ENCODE results near the gene CNEP1R1.

CNEP1R1 gene

DNA sequence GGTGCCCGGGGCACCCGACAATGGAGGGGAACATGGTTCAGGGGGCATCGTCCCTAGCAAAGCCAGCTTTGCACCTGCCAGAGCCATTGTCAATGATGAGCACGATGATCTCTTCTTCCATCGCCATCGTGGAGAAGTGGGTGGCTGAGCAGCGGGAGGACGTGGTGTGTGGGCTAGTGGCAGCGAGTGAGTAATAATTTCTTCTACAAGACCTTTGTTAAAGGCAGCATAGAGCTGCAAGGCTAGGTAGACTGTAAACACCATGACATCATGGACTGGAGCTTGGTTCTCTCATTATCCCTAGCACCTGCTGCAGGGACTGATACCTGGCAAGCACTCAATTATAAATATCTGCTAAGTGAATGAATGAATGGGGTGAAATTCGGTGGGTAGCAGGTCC lies 34.1 kb downstream of the CNEP1R1 start:
- Mint-ChIP-seq H3K36me3 (ENCODE audit: low read depth) (no peaks in the 10 kb centered on the region), H3K4me3 (no peak overlapping the region), H3K9me3 (peaks cover 16% of the 10 kb centered on the region), H3K27me3 (ENCODE audit: low read depth) (no peaks in the 10 kb centered on the region), H3K4me1 (ENCODE audit: low read depth) (no peaks in the 10 kb centered on the region), H3K27ac (no peak overlapping the region)
- DNase-seq (ENCODE audit: low spot score), result no peak

GRCh38 chr16:50059669-50060068 lies 34.6 kb downstream of the CNEP1R1 start:
- no peak overlapping the region for H3K27ac Mint-ChIP-seq

DNA sequence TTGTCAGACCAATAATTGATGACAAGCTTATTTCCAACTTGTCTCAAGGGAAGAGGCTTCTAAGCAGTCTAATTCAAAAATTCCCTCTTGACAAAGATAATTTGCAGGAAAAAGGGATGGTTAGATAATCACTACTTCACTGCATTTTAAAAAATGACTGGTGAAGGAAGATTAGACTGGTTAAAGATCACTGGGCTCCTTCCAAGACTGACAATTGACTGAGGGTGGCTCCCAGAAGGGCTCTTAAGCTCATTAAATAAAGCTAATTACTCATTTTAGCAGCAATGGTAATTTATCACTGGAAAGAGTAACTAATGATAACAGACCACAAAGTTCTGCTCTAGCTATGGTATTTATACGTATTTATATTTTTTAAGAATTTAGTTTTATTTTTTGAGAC lies 36.3 kb downstream of the CNEP1R1 start:
- DNase-seq (ENCODE audit: low spot score), result no peak
- Mint-ChIP-seq H3K4me3 (no peak overlapping the region), H3K9me3 (peaks cover 6% of the 10 kb centered on the region), H3K27me3 (ENCODE audit: low read depth) (no peaks in the 10 kb centered on the region), H3K36me3 (ENCODE audit: low read depth) (no peaks in the 10 kb centered on the region), H3K4me1 (ENCODE audit: low read depth) (peaks cover 3% of the 10 kb centered on the region), H3K27ac (no peak overlapping the region)

More at GRCh38 chr16:50059669-50060068, 34.6 kb downstream of the CNEP1R1 start:
- peaks cover 16% of the 10 kb centered on the region for H3K9me3 Mint-ChIP-seq
- H3K4me3 Mint-ChIP-seq, result no peak overlapping the region
- H3K27me3 Mint-ChIP-seq (ENCODE audit: low read depth), result no peaks in the 10 kb centered on the region
- no peak for DNase-seq (ENCODE audit: low spot score)
- H3K36me3 Mint-ChIP-seq (ENCODE audit: low read depth), result no peaks in the 10 kb centered on the region
- H3K4me1 Mint-ChIP-seq (ENCODE audit: low read depth), result no peaks in the 10 kb centered on the region

GRCh38 chr16:50065241-50065623 lies 40.2 kb downstream of the CNEP1R1 start:
- Mint-ChIP-seq H3K9me3 (no peaks in the 10 kb centered on the region), H3K4me3 (peak overlapping the region; percentile 86), H3K27ac (peak overlapping the region; percentile 91), H3K4me1 (ENCODE audit: low read depth) (peaks cover 25% of the 10 kb centered on the region), H3K36me3 (ENCODE audit: low read depth) (peaks cover 13% of the 10 kb centered on the region), H3K27me3 (ENCODE audit: low read depth) (no peaks in the 10 kb centered on the region)
- no peak for DNase-seq (ENCODE audit: low spot score)

- peak within 1 kb of the TSS; percentile 86 for H3K4me3 Mint-ChIP-seq
- H3K4me1 Mint-ChIP-seq (ENCODE audit: low read depth), result peaks cover 27% of the 10 kb centered on the region
- DNase-seq (ENCODE audit: low spot score), result peak; percentile 91
- H3K27ac Mint-ChIP-seq, result peak within 1 kb of the TSS; percentile 91
- H3K36me3 Mint-ChIP-seq (ENCODE audit: low read depth), result peaks cover 15% of the 10 kb centered on the region
- H3K9me3 Mint-ChIP-seq, result no peaks in the 10 kb centered on the region
- no peaks in the 10 kb centered on the region for H3K27me3 Mint-ChIP-seq (ENCODE audit: low read depth)
These were observed 40.8 kb downstream of the CNEP1R1 start, which contains the start of gene HEATR3 for GRCh38 chr16:50065624-50066481. HEATR3 (plus strand) TSS chr16:50065970; CDS start chr16:50066132, 162 bp downstream.

DNA sequence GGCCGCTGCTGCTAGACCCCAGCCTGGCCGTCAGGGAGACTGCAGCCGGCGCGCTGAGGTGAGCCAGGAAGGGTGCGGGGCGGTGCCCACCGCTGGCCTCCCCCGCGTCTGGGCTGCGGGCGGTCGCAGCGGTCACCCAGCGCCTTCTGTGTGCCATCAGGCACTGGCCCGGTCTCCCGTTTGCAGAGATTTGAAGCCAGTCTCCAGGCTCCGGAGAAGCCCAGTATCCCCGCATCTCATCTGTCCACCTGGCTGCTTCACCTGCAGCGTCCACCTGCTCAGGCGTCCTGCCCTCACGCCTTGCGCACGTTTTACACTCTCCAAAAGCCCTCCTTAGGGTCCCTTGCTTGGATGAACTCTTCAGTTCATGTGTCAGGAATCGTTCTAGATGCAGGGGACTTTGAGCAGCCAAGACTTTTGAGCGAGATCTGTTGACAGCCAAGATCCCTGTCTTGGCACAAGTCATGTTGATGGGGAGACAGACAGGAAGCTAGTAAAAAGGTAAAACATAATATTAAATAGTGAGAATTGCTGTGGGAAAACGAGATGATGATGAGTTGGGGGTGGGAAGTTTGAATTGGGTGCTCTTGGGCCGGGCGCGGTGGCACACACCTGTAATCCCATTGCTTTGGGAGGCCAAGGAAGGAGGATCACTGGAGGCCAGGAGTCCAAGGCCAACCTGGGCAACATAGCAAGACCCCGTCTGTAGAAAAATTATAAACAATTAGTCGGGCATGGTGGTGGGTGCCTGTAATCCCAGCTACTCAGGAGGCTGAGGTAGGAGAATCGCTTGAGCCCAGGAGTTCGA lies 41.7 kb downstream of the CNEP1R1 start:
- H3K36me3 Mint-ChIP-seq (ENCODE audit: low read depth), result peaks cover 19% of the 10 kb centered on the region

DNA sequence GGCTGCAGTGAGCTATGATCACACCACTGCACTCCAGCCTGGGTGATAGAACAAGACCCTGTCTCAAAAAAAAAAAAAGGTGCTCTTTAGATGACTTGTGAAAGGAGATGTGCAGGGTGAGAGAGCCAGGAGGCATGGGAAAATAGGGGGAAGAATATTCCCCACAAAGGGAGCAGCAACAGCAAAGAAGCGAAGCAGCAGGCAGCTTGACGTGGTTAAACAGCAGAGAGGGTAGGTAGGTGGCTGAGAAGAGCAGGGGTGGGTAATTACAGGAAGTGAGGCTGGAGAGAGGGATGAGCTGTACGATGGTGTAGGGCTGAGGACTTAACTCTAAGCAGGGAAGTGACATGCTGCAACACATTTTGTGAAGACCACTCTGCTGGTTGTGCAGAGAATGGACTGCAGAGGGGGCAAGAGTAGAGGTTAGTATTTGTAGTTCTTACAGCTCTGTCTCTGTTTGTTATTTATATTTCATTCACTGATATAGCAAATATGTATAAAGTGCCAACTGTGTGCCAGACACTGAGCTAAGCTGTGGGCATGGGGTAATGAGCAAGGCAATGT lies 42.3 kb downstream of the CNEP1R1 start:
- Mint-ChIP-seq H3K4me3 (peak overlapping the region; percentile 80), H3K27ac (peak overlapping the region; percentile 79), H3K27me3 (ENCODE audit: low read depth) (no peaks in the 10 kb centered on the region), H3K9me3 (no peaks in the 10 kb centered on the region), H3K36me3 (ENCODE audit: low read depth) (peaks cover 22% of the 10 kb centered on the region), H3K4me1 (ENCODE audit: low read depth) (peaks cover 34% of the 10 kb centered on the region)
- DNase-seq (ENCODE audit: low spot score), result peak; percentile 13

More for the DNA sequence above, 41.7 kb downstream of the CNEP1R1 start:
- peak overlapping the region; percentile 80 for H3K4me3 Mint-ChIP-seq
- no peak for DNase-seq (ENCODE audit: low spot score)
- no peaks in the 10 kb centered on the region for H3K9me3 Mint-ChIP-seq
- H3K27ac Mint-ChIP-seq, result peak overlapping the region; percentile 88
- H3K4me1 Mint-ChIP-seq (ENCODE audit: low read depth), result peaks cover 32% of the 10 kb centered on the region
- H3K27me3 Mint-ChIP-seq (ENCODE audit: low read depth), result no peaks in the 10 kb centered on the region

DNA sequence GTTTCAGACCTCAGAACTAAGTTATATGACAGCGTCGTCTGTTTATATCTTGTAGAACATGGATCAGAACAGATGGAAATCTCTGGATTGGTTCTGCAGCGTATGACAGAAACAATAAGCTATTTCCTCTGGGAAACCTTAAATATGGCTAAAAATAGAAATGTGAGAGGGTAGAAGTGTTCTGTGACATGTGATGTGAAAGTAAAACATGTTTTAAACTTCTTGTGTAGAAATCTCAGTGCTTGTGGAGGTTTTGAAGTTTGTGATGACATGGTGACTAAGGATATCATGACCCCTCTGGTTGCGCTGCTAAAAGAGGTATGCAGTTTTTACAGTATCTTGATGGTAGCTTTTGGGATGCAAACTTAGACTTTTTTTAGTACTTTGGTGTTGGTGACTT lies 43.5 kb downstream of the CNEP1R1 start:
- Mint-ChIP-seq H3K4me1 (ENCODE audit: low read depth) (peaks cover 42% of the 10 kb centered on the region), H3K9me3 (no peaks in the 10 kb centered on the region), H3K27ac (no peak overlapping the region)

DNA sequence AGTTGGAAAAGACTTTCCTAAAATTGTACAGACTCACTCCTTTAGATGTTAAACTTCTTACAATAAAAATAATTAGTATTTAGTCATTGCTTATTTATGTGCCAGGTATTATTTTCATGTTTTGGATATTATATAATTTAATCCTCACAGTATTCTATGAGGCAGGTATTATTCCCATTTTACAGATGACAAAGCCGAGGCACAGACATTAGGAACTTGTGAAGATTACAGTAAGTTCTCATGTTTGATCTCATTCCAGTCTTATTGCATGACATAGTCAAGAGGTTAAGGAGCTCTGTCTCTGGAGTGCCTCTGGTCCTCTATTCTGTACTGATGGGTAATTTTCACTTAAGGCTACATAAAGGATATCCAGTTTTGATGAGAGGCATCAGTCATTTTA lies 44.0 kb downstream of the CNEP1R1 start:
- H3K27me3 Mint-ChIP-seq (ENCODE audit: low read depth), result no peaks in the 10 kb centered on the region
- H3K27ac Mint-ChIP-seq, result no peak overlapping the region
- no peaks in the 10 kb centered on the region for H3K9me3 Mint-ChIP-seq
- DNase-seq (ENCODE audit: low spot score), result no peak
- H3K4me1 Mint-ChIP-seq (ENCODE audit: low read depth), result peaks cover 42% of the 10 kb centered on the region
- H3K4me3 Mint-ChIP-seq, result no peak overlapping the region
- peaks cover 33% of the 10 kb centered on the region for H3K36me3 Mint-ChIP-seq (ENCODE audit: low read depth)

More for the DNA sequence above, 43.5 kb downstream of the CNEP1R1 start:
- Mint-ChIP-seq H3K36me3 (ENCODE audit: low read depth) (peaks cover 31% of the 10 kb centered on the region), H3K27me3 (ENCODE audit: low read depth) (no peaks in the 10 kb centered on the region), H3K4me3 (no peak overlapping the region)
- DNase-seq (ENCODE audit: low spot score), result no peak

DNA sequence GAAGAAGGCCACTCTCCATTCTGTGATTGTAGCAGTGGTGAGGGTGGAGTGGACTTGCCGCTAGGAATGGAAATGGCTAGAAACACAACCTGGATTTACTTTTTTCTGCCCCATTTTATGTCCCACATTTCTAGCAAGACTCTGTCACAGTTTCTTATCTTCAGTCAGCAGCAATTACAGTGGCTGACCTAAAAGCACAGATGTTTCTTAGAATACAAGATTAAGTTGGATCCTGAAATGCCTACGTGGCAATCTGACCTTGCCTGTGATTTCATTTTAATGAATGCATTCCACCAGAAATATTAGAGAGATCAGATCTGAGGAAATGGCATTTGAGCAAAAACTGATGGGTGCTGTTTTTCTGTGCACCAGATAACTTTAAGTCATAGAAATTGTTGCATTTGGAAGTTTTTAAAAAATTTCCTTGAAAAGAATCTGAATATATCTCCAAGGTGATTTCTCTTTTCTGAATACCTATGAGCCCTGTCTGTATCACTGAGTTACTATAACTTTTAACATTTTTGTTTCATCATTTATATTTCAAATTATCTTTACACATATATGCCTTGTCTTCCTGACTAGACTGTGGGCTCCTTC lies 46.1 kb downstream of the CNEP1R1 start:
- Mint-ChIP-seq H3K27me3 (ENCODE audit: low read depth) (no peaks in the 10 kb centered on the region), H3K27ac (no peak overlapping the region), H3K4me1 (ENCODE audit: low read depth) (peaks cover 39% of the 10 kb centered on the region), H3K9me3 (no peaks in the 10 kb centered on the region), H3K4me3 (no peak overlapping the region), H3K36me3 (ENCODE audit: low read depth) (peaks cover 41% of the 10 kb centered on the region)
- DNase-seq (ENCODE audit: low spot score), result no peak

DNA sequence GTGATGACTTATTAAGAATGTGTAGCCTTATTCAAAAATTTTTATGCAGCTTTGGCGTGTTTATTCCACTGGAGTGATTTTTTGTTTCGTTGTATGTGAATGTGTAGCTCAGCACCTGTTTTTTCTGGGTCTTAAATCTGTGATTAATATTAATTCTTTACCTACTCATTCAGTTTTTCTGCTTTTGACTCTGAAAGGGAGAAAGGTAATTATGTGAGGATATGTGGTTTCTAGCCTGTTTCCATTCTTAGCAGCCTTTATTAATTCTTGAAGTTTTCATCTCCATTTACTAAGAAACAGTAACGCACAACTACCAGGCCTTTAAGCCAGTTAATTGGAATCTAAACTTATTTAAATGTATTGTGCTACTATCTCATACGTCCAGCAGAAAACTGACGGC lies 47.7 kb downstream of the CNEP1R1 start:
- no peak for DNase-seq (ENCODE audit: low spot score)
- no peak overlapping the region for H3K4me3 Mint-ChIP-seq
- no peaks in the 10 kb centered on the region for H3K9me3 Mint-ChIP-seq
- H3K4me1 Mint-ChIP-seq (ENCODE audit: low read depth), result peaks cover 28% of the 10 kb centered on the region
- peaks cover 45% of the 10 kb centered on the region for H3K36me3 Mint-ChIP-seq (ENCODE audit: low read depth)
- no peak overlapping the region for H3K27ac Mint-ChIP-seq
- no peaks in the 10 kb centered on the region for H3K27me3 Mint-ChIP-seq (ENCODE audit: low read depth)

DNA sequence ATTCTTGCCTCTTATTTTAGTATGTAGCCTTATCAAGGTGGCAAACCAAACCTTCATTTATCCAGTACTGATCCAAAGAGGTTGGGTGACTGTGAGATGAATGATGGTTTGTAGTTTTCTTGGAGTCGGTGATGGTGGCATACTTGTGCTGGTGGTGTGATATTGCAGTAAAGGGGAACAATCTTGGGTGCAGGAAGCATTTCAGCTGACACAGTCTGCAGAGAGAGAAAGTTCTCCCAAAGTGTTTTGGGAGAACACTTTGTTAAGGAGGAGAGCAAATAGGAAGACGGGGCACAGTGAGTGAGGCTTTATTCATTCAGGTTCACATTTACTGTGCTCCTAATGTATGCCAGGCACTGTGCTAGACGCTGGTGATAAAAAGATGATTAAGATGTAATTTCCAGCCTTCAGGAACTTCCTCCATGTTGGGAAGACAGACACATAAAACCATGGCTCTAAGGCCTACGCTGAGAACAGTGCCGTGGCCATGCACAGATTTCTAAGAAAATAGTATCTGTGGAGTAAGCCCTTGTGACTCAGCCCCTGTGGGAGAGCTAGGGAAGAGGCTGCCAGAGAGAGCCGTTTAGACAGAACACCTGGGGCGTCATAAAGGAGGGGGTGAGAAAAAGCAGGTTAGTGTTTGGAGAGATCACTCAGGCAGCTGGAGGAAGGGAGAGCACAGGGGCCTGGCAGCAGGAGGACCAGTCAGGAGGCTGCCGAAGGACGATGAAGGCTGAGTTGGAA lies 54.5 kb downstream of the CNEP1R1 start:
- Mint-ChIP-seq H3K27me3 (ENCODE audit: low read depth) (no peaks in the 10 kb centered on the region), H3K36me3 (ENCODE audit: low read depth) (peaks cover 52% of the 10 kb centered on the region)
- DNase-seq (ENCODE audit: low spot score), result no peak

DNA sequence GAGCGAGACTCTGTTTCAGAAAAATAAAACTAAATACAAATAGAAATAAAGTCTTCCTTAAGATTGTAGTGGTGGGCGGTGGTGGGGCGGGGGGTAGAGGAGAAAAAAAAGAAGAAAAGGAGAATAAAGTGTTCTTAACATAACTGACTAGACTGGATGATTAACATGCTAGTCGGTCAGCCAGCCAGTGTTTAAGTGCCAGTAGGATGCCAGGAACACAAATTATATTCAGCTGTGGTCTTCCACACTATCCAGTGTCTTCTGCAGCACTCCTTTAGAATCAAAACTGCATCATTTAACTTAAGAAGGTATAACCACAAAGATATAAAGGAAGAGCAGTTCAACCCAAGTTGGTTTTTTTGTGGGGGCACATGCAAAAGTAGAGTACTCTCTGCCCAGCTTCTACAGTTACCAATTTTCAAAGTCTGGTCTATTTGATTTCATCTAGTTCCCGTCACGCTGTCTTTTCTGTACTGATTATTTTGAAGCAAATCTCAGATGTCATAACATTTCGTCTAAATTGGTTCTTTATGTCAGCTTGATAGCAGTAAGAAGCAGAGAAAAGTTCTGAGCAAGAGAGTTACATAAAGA lies 56.5 kb downstream of the CNEP1R1 start:
- H3K27me3 Mint-ChIP-seq (ENCODE audit: low read depth), result no peaks in the 10 kb centered on the region
- H3K36me3 Mint-ChIP-seq (ENCODE audit: low read depth), result peaks cover 54% of the 10 kb centered on the region
- H3K27ac Mint-ChIP-seq, result no peak overlapping the region
- peaks cover 3% of the 10 kb centered on the region for H3K4me1 Mint-ChIP-seq (ENCODE audit: low read depth)
- no peaks in the 10 kb centered on the region for H3K9me3 Mint-ChIP-seq
- DNase-seq (ENCODE audit: low spot score), result no peak
- no peak overlapping the region for H3K4me3 Mint-ChIP-seq

More for the DNA sequence above, 54.5 kb downstream of the CNEP1R1 start:
- H3K9me3 Mint-ChIP-seq, result no peaks in the 10 kb centered on the region
- no peak overlapping the region for H3K27ac Mint-ChIP-seq
- peaks cover 3% of the 10 kb centered on the region for H3K4me1 Mint-ChIP-seq (ENCODE audit: low read depth)
- H3K4me3 Mint-ChIP-seq, result no peak overlapping the region

All from T-helper 2 cell treated with Interferon-gamma antibody and Interleukin-4, amounts not matched to agents 5 μg/mL and 100 μg/mL, for 36 hours (primary cell).